Nephron (organoid): ENCODE results near the gene ALKBH5.

Experiments
- H3K27ac Mint-ChIP-seq, 3 experiments: 2 replicates each; pipeline ENCODE4 v1.8.0; 2020; ENCODE audit warnings: mixed read lengths in 3 of 3, mild to moderate bottlenecking in 2 of 3, moderate library complexity in 1 of 3
- H3K27me3 Mint-ChIP-seq: 2 replicates; pipeline ENCODE4 v1.8.0; 2021; ENCODE audit warnings: low read depth, mild to moderate bottlenecking, moderate library complexity, mixed read lengths
- H3K36me3 Mint-ChIP-seq: 2 replicates; pipeline ENCODE4 v1.8.0; 2020; ENCODE audit warnings: low read depth, mixed read lengths
- H3K4me1 Mint-ChIP-seq: 2 replicates; pipeline ENCODE4 v1.8.0; 2020; ENCODE audit warnings: mixed read lengths
- H3K4me3 Mint-ChIP-seq, 3 experiments: 2 replicates each; pipeline ENCODE4 v1.8.0; 2020; ENCODE audit warnings: mild to moderate bottlenecking in 3 of 3, mixed read lengths in 3 of 3, moderate library complexity in 2 of 3
- H3K9me3 Mint-ChIP-seq: 2 replicates; pipeline ENCODE4 v1.8.0; 2020; ENCODE audit warnings: mixed read lengths
- CTCF ChIP-seq, 3 experiments: fragments of 200-600 bp; sonication (generic); IDR thresholded peaks; one replicate each; pipeline ENCODE4 v1.5.0; 2021; ENCODE audit warnings: antibody characterized with exemption in 3 of 3; ENCODE audit not compliant: unreplicated experiment in 3 of 3

The ALKBH5 gene

GRCh38 chr17:18151290-18151689 is 32.3 kb upstream of the ALKBH5 start:
- H3K27me3 Mint-ChIP-seq: peaks cover 8% of the 10 kb centered on the region
- no peaks in the 10 kb centered on the region for H3K9me3 Mint-ChIP-seq
- TF ChIP-seq CTCF (IDR thresholded peaks at IDR 0.05; ENCODE audit: unreplicated experiment in 3 of 3): no peak
- peaks cover 13% of the 10 kb centered on the region for H3K4me1 Mint-ChIP-seq
- no peaks in the 10 kb centered on the region for H3K36me3 Mint-ChIP-seq
- peak overlapping the region; percentile 47 to 82 (median 73) for H3K4me3 Mint-ChIP-seq
- H3K27ac Mint-ChIP-seq: peak overlapping the region in 1 of 3 experiments; percentile 77

- Mint-ChIP-seq H3K4me1 (peaks cover 22% of the 10 kb centered on the region), H3K27ac (peak overlapping the region in 1 of 3 experiments; percentile 56), H3K36me3 (no peaks in the 10 kb centered on the region), H3K27me3 (peaks cover 4% of the 10 kb centered on the region), H3K9me3 (no peaks in the 10 kb centered on the region), H3K4me3 (no peak overlapping the region)
- TF ChIP-seq CTCF (IDR thresholded peaks at IDR 0.05; ENCODE audit: unreplicated experiment in 3 of 3): no peak
Observed at GRCh38 chr17:18155179-18155578, 28.4 kb upstream of the ALKBH5 start.

DNA sequence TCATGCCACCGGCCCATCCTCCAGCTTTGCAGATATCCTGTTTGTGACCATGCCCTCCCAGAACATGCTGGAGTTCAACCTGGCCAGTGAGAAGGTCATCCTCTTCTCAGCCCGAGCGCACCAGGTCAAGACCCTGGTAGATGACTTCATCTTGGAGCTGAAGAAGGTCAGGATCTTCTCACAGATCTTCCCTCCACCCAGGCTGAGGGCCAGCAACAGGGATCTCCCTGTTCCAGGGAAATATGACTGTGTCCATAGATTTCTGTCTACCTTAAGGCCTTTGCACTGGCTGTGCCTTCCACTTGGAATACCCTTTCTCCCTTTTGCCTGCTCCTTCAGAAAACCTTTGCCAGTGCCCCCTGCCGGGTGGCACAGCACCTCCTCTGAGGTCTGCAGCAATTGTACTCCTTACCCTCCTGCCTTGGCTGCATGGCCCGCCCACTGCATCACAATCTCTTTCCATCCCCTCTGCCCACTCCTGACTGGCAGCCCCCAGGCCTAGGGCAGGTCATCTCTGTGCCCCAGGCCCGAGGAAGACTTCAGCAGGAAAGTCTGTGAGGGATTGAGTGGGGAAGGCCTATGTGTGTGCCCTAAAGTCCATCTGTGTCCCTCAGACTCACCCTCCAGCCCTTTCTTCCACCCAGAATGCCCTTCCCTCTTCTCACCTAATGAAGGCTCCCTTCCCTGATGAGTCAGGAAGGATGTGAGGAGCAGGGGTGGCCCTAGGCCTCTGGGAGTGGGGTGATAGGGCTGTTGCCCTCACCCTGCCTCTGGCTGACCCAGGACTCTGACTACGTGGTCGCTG is 27.3 kb upstream of the ALKBH5 start:
- peaks cover 9% of the 10 kb centered on the region for H3K27me3 Mint-ChIP-seq
- TF ChIP-seq CTCF (IDR thresholded peaks at IDR 0.05; ENCODE audit: unreplicated experiment in 3 of 3): no peak
- no peaks in the 10 kb centered on the region for H3K36me3 Mint-ChIP-seq
- H3K4me1 Mint-ChIP-seq: peaks cover 34% of the 10 kb centered on the region
- peak overlapping the region in 1 of 3 experiments; percentile 61 for H3K27ac Mint-ChIP-seq
- H3K9me3 Mint-ChIP-seq: no peaks in the 10 kb centered on the region
- H3K4me3 Mint-ChIP-seq: no peak overlapping the region

DNA sequence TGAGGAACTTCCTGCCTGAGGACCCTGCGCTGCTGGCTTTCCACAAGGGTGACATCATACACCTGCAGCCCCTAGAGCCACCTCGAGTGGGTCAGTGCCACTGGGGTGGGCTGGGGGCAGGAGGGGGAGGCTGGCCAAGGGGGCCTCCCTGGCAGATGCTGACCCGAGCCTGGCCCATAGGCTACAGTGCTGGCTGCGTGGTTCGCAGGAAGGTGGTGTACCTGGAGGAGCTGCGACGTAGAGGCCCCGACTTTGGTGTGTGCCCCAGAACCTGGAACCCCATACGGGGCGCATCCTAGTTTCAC is 26.7 kb upstream of the ALKBH5 start:
- no peak overlapping the region for H3K4me3 Mint-ChIP-seq
- no peaks in the 10 kb centered on the region for H3K9me3 Mint-ChIP-seq
- no peaks in the 10 kb centered on the region for H3K36me3 Mint-ChIP-seq
- no peak overlapping the region for H3K27ac Mint-ChIP-seq
- TF ChIP-seq CTCF (IDR thresholded peaks at IDR 0.05; ENCODE audit: unreplicated experiment in 3 of 3): no peak
- peaks cover 35% of the 10 kb centered on the region for H3K4me1 Mint-ChIP-seq
- peaks cover 12% of the 10 kb centered on the region for H3K27me3 Mint-ChIP-seq

- TF ChIP-seq CTCF (IDR thresholded peaks at IDR 0.05; ENCODE audit: unreplicated experiment in 3 of 3): no peak
- H3K27ac Mint-ChIP-seq: peak overlapping the region; percentile 14 to 92 (median 81)
- peak overlapping the region; percentile 69 to 86 (median 82) for H3K4me3 Mint-ChIP-seq
- H3K36me3 Mint-ChIP-seq: no peaks in the 10 kb centered on the region
- H3K27me3 Mint-ChIP-seq: peaks cover 11% of the 10 kb centered on the region
- peaks cover 36% of the 10 kb centered on the region for H3K4me1 Mint-ChIP-seq
- H3K9me3 Mint-ChIP-seq: no peaks in the 10 kb centered on the region
Observed at GRCh38 chr17:18157354-18157985, 26.2 kb upstream of the ALKBH5 start.
